H1 (cell line): ENCODE measurements around the gene WDSUB1. TPM values are rescaled to one million over a fixed set of nuclear protein-coding genes. Genes with fewer than 3 reads are reported as not detected.

Experiments
- BRCA1 ChIP-seq: IDR thresholded peaks from 2 replicates; pipeline ENCODE4 v1.6.1; 2012; ENCODE audit warnings: low read depth, low read length, improper control_type of control experiment
- CHD2 ChIP-seq: IDR thresholded peaks from 2 replicates; pipeline ENCODE4 v1.6.1; 2012; ENCODE audit warnings: low read length, improper control_type of control experiment
- NANOG ChIP-seq: IDR thresholded peaks from 2 replicates; pipeline ENCODE4 v1.6.1; 2011; ENCODE audit warnings: low read length, low read depth, mild to moderate bottlenecking, inconsistent platforms; ENCODE audit not compliant: insufficient read depth, poor library complexity, severe bottlenecking
- POLR2A ChIP-seq, 2 experiments: IDR thresholded peaks; 1 replicate in 1 of 2; 2 replicates in 1 of 2; pipeline ENCODE4 v1.6.1; 2011; ENCODE audit warnings: low read depth in 2 of 2, low read length in 2 of 2, mild to moderate bottlenecking in 2 of 2; ENCODE audit errors: control extremely low read depth in 1 of 2
- RBBP5 ChIP-seq: IDR thresholded peaks from 2 replicates; pipeline ENCODE4 v1.7.1; 2012; ENCODE audit warnings: low read depth, mild to moderate bottlenecking, inconsistent platforms, low read length, moderate library complexity, borderline replicate concordance
- SP1 ChIP-seq: IDR thresholded peaks from 2 replicates; pipeline ENCODE4 v1.6.1; 2011; ENCODE audit warnings: low read depth, low read length
- SP2 ChIP-seq: IDR thresholded peaks from 2 replicates; pipeline ENCODE4 v1.6.1; 2012; ENCODE audit warnings: mild to moderate bottlenecking, low read length, inconsistent platforms
- polyA plus RNA-seq, 7 experiments: library from polyadenylated mRNA; depleted of rRNA in 3 of 7; stranded (reverse) in 5 of 7; unstranded in 2 of 7; fragments of >200 nt in 5 of 7; fragments of 200-250 nt in 2 of 7; gene quantifications; 1 replicate in 5 of 7; 2 replicates in 1 of 7; 4 replicates in 1 of 7; pipeline versions ENCODE4 v1.2.1 to v1.2.3, GENCODE V29; 2011 to 2013; ENCODE audit warnings: missing spikeins in 2 of 7, mixed read lengths in 2 of 7
- total RNA-seq: library from RNA; stranded (reverse); fragmentation: NEBNext Ultra II Directional; extraction: Animal tissue kit (Norgen Biotek cat#: 25700); gene quantifications from 2 replicates; pipeline ENCODE4 v1.2.1, GENCODE V29; 2021
- TF ChIP-seq, protein P1 (sequence below): IDR thresholded peaks from 2 replicates; pipeline ENCODE4 v1.6.1; 2011; ENCODE audit warnings: low read depth, mild to moderate bottlenecking, low read length; ENCODE audit not compliant: insufficient read depth

WDSUB1 gene
- total and polyA plus RNA-seq, 2 of the 8 experiments (the other 6 are each of a cell fraction or from before 2014, with no cell fraction given): 5.5 to 8.0 TPM

- no peak for TF ChIP-seq CHD2
- TF ChIP-seq SP2: no peak
- no peak for TF ChIP-seq RBBP5
- TF ChIP-seq, protein P1, sequence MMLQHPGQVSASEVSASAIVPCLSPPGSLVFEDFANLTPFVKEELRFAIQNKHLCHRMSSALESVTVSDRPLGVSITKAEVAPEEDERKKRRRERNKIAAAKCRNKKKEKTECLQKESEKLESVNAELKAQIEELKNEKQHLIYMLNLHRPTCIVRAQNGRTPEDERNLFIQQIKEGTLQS: no peak
- no peak for TF ChIP-seq NANOG
- no peak for TF ChIP-seq SP1
- TF ChIP-seq POLR2A (IDR thresholded peaks at IDR 0.05; ENCODE audit: control extremely low read depth in 1 of 2, low read depth in 2 of 2, low read length in 2 of 2): no peak
- TF ChIP-seq BRCA1: no peak
Measured at GRCh38 chr2:159204381-159205144, 81.9 kb downstream of the WDSUB1 start (continued).
